Activated CD4-positive, alpha-beta T cell treated with anti-CD3 and anti-CD28 coated beads, Interleukin-2, amount 50 U/mL, for 16 hours (primary cell): ENCODE measurements around the gene TTC3.
"Not testable (repeated sequence)": the region's sequence is repeated elsewhere in the genome, so short reads cannot be mapped to it uniquely, and the experiment has no call there.

Experiments
- DNase-seq: peaks from one replicate; pipeline ENCODE4 v3.0.0-alpha.2; 2020

Gene TTC3

DNA sequence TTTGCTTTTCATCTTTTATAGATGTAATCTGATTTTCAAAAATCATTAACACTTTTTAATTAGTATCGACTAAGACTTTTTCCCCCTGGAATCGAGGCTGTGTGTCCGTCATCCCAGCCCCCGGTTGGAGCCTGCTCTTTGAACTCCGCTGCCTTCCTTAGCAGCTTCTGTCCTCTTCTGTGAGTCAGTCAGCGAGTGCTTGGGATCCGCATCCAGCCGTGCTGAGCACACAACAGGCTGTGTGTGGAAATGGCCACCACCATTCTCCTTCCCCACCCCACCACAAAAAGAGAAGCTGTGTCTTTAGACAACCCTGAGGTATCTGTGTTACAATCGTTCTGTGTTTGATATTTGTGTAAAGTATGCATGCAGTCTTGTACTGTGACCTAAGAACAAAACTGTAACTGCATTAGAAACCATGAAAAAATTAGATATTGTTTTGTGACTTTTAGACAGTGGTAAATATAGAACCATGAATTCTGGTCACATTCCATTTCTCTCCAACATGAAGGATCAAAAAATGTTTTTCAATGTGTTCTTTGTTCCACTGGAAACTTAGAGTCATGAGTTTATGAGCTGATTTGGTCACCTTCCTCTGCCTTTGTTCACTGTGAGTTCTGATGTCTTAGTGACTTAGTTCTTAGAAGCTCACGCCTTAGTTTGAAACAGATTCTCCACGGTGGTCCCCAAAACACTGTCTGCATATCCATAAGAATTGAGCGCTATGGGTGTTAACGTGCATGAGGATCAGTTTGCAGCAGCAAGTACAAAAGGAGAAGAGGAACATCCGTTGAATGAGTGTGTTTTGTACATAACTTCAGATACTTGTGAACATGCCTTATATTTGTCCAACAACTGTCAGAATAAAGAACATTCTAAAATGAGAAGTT lies 129.4 kb downstream of the TTC3 start:
- DNase-seq = no peak

DNA sequence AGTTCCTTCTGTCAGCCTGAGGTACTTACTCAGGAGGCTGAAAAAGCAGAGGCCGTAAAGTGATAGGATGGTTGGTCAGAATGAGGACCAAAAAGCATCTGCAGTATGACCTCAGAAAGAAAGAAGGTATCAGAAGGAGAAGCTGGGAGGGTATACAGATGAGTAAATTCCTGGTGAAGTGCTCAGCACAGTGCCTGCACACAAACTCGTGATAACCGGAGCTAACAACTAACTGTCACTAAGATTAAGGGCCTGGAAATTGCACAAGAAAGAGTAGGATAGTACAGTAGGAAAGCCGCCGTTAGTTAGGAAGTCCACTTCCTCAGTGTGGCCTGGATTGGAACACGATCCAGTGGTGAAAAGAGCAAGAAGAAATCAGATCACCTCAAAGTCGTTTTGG lies 131.5 kb downstream of the TTC3 start:
- DNase-seq = no peak

DNA sequence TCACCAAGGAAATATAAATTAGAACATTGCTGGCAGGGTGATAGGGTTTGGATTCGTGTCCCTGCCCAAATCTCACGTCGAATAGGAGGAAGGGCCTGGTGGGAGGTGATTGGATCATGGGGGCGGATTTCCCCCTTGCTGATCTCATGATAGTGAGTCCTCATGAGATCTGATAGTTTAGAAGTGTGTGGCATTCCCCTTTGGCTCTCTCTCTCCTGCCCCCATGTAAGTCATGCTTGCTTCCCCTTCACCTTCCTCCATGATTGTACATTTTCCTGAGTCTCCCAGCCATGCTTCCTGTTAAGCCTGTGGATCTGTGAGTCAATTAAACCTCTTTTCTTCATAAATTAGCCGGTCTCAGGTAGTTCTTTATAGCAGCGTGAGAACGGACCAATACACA lies 133.4 kb downstream of the TTC3 start:
- no peak for DNase-seq

DNA sequence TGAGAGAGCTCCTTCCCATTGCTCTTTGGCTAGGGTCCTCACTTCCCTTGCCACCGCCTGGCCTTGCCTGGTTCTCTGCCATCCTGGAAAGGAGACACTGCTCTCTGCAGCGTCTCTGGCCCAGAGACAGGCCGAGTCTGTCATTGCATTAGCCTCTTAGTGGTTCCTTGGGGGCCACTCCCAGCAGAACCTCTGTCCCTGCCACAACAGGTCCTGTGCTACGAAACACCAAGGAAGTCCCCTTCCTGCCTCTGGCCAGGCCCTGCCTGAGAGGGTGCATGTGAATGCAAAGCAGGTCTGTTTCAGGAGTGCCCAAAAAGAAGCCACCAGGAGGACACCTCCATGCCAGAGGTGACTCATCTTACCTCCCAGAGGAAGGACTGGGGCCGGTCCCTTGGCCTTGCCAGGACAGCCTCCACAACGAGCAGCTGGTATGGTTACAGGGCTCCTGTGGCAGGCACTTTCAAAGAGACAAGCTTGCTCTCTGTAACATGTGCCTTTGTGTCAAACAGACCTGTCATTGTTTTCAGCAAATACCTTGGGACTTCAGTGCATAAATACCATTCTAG lies 134.5 kb downstream of the TTC3 start:
- DNase-seq = no peak

DNA sequence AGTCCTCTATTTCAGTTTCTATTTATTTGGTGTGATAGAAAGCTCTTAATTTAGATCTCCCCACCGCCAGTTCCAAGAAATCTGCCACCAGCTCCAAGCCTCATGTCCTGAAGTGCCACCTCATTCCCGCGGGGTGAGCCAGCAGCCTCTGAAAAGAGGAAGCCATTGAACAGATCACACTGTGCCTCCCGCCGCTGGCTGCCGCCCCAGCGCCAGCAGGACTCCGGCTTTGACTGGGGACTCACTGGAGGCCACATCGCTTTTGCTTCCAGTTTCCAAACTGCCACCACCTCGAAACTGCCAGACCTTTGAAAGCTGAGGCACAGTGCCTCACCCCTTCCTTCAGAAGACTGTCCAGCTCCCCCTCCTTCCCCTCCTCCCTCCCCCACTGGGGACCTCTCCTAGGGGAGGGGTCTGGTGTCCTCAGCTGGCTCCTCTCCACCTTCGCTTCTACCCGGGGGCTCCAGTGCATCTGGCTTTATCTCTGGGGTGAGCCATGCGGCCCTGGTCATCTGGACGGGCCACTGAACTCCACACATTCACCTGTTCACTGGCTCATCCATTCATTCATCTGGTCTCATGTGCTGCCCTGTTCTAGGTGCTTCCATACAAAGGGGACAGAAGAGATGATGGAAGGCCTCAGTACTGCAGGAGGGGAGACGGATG lies 135.1 kb downstream of the TTC3 start:
- peak; percentile 47 for DNase-seq

DNA sequence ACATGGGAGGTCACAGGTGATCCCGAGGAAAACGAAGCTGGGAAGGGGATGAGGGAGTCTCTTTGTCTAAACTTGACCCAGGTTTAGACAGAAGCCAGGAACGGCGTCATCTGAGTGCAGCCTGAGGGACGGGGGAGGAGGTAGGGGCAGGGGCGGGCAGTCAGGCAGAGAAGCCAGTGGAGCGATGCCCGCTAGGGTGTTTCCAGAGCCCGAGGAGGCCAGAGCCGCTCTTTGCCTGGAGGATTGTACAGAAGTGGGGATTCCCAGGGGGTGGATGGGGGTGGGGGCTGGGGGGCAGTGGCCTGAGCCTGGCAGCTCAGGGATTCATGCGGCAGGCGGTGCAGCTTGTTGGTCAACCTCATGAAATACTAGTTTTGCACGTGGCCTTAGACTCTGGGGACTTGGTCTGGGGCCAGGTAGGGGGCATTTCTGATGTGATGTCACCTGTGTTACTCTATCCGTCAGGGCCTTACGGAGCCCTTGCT lies 135.7 kb downstream of the TTC3 start:
- no peak for DNase-seq

DNA sequence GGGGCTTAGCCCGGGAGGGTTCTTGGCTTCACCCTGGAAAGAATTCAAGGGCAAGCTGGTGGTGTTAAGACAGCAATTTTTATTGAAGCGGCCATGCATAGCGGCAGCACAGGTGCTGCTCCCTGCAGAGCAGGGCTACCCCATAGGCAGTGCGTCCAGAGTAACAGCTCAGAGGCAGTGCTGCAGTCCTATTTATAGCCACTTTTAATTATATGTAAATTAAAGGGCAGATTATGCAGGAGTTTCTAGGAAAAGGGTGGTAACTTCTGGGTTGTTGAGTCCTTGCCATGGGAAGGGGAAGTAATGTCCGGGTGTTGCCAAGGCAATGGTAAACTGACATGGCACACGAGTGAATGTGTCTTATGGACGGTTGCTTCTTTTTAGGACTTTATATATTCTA lies 137.1 kb downstream of the TTC3 start:
- no peak for DNase-seq

DNA sequence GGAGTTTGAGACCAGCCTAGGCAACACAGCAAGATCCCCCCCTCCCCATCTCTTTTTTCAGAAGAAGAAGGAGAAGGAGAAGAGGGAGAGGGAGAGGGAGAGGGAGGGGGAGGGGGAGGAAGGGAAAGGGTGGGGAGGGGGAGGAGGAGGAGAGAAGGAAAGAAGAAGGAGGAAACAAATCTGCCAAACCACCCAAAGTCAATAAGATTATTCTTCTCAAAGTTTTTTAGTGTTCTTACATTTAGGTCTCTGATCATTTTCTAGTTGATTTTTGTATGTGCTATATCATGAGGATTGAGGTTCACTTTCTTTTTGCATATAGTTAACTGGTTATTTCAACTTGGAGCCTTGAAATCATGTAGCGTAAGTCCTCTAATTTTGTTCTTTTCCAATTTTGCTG lies 137.7 kb downstream of the TTC3 start:
- no peak for DNase-seq

DNA sequence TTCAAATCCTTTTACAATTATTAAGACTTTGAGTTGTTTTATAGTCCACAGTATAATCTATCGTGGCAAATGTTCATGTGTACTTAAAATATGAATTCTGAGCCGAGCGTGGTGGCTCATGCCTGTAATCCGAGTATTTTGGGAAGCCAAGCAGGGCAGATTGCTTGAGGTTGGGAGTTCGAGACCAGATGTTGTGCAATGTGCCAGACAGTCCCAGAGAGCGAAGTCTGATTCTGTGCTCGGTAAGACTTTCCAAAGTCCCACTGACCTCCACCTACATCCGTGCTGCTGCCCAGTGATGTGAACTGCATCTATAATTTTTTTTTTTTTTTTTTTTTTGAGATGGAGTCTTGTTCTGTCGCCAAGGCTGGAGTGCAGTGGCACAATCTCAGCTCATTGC lies 141.9 kb downstream of the TTC3 start:
- DNase-seq = no peak

DNA sequence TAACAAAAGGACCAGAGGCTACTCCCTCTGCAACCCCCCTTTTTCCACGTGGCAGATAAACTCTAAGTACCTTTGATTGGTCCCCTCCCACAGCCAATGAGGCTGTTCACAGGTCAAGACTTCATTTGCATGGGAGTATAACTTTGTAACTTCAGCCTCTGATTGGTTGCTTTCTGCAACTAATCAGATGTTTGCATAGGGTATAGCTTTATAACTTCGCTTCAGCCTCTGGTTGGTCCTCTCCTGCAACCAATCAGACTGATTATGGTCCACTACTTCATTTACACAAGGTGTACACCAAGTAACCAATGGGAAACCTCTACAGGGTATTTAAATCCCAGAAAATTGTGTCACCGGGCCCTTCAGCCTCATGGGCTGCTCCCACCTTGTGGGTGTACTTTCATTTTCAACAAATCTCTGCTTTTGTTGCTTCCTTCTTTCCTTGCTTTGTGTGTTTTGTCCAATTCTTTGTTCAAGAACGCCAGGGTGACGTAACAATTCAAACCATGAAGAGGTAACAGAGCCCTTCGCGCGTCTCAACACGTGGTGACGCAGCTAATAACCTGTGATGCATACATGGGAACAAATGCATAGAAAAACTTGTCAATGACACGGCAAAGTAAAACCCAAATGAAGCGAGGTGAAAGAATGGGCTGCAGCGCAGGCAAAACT lies 146.8 kb downstream of the TTC3 start:
- DNase-seq = peak; percentile 20

DNA sequence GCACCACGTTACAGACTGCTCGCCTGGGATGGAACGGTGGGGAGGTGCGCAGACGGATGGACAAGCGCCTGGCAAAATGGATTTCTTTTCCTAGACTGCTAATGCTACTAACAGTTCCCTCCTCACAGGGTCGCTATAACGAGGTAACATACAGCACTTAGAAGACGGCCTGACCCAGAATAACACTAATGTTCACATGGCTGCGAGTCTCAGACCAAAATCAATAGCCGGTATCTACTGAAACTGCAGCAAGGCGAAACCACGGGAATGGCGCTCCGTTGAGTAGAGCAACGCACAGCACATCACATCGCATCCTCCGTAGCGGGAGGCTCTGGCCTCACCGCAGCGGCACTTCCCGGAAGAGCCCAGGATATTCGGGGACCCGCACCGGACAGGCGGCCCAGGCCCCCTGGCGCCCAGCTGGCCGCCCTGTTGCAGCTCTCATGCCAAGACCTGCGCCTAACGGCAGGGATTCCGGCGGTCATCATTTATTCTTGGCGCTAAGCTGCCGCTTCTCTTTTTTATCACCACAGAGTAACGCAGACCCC lies 147.5 kb downstream of the TTC3 start:
- peak; percentile 45 for DNase-seq

DNA sequence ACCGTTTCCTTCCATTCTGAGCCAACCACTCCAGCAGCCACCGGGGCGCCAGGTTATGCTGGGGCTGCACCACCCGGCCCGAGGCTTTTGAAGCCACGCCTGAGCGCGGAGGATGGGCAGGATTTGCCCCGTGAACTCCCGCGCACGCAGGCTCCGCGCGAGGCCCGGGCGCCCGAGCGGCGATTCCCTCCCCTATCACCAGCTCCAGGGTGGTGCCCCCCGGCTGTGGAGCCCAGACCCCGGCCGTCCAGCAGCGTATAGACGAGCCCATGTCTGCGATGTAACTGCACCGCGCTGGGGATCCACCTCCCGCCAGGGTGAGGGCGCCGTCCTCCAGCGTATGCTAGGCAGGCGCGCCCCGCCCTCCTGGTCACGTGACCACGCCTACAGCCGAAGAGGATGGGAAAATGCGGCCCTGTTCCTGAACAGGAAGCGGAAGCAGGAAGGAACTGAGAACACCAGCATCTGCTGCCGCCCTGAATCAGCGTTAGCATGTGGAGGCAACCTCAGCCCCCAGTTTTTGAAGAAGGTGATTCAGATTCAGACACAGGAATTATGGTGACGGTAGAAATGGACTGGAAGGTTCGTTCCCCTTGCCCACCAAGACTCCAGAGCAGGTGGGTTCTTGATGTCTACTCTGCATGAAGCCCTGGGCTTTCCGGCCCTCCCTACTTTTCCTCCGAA lies 148.1 kb downstream of the TTC3 start:
- peak; percentile 95 for DNase-seq

DNA sequence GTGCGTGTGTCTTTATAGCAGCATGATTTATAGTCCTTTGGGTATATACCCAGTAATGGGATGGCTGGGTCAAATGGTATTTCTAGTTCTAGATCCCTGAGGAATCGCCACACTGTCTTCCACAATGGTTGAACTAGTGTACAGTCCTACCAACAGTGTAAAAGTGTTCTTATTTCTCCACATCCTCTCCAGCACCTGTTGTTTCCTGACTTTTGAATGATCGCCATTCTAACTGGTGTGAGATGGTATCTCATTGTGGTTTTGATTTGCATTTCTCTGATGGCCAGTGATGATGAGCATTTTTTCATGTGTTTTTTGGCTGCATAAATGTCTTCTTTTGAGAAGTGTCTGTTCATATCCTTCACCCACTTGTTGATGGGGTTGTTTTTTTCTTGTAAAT lies 149.2 kb downstream of the TTC3 start:
- DNase-seq = not testable (repeated sequence)

DNA sequence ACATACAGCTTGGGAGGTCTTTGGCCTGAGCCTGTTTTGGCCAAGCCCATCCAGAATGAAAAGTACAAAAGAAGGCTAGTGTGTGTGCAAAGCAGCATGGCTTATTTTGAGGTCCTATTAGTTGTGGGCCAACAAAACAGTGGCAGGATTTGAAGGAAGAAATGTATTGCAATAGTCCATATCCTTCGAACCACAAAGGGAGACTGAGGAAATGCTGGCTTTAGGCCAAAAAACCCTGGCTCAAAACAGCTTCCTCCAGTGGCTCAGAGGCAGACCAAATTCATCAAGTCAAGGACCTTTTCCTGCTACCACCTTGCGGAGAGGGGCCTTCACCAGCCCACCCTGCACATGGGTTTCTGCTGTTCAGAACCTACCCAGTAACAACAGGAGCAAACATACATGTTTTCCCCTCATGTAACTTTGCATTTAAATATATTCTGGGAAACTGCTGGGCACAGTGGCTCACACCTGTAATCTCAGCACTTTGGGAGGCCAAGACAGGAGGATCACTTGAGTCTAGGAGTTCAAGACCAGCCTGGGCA lies 150.8 kb downstream of the TTC3 start:
- no peak for DNase-seq

DNA sequence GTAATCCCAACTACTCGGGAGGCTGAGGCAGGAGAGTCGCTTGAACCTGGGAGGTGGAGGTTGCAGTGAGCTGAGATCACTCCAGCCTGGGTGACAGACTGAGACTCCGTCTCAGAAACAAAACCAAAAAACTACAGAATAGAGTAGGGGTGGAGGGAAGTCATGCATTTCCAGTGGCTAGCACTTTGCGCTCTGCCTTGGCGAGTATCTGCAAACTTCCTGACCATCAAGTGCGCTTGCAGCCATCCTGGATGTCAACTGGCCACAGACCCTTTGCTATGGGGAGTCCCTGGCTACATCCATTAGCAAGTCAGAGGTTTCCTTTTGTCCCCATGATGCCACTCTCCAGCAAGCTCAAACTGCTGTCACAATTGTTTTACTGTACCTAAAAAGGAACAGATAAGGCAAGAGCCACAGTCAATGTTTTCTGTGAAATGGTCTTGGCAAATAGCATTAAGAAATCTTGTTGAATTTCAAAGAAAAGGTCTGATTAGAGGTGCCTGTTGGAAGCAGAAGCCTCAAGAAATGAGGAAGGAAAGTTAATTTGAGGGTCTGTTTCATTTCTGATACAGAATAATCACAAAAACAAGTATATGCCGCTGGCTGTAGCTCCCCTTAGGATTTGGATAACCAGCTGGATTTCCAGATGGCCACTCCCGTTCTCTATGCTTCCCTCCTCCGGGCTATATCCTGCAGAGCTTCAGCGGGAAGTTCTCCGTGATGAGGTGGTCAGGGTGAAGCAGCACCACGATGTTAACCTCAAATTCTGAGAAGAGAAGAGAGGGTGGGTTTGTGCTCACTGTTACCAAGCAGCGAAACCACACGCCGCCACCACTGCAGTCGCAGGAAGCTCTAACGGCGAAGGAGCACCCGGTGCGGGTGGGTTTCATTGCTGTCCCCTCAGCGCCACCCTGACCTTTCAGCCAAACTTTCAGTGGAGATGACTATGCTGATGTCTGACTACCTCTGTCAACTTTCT lies 152.1 kb downstream of the TTC3 start:
- peak; percentile 57 for DNase-seq

DNA sequence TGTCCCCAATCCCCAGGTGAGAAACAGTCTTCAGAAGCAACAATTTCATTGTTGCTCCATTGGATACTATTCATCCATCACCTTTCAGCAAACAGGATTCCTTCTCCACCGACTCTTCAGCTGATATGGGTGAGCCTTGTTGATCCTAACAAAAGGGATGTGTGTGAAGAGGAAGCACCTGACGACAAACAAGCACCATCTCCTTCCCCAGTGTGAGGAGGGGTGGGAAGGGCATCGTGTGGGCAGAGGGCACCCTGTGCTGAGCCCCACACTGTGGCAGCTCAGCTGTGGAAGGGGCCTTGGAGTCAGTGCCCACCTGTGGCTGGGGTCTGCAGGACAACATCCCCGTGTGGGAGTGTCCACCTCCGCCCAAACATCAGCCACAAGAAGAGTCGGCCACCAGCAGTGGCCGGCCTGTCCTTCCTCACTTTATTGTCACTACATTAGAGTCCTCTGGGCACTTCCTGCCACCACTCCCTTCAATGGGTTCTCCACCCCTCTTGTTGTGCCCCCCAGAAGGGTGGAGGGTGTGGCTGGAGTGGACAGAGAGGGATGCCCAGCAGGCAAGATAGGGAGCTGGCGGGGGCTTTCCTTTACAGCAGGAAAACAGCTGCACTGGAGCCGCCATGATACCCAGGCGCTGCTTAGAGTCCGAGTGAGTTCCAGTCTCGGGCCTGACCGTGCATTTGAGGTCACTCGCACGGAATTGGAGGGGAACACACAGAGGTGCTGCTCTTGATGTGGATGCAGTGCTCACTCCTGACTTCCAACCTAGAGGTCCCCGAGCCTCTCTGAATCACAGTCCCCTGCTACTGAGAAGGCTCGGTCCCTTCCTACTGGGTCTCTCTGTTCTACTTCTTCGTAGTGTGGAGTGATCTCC lies 153.2 kb downstream of the TTC3 start:
- no peak for DNase-seq

DNA sequence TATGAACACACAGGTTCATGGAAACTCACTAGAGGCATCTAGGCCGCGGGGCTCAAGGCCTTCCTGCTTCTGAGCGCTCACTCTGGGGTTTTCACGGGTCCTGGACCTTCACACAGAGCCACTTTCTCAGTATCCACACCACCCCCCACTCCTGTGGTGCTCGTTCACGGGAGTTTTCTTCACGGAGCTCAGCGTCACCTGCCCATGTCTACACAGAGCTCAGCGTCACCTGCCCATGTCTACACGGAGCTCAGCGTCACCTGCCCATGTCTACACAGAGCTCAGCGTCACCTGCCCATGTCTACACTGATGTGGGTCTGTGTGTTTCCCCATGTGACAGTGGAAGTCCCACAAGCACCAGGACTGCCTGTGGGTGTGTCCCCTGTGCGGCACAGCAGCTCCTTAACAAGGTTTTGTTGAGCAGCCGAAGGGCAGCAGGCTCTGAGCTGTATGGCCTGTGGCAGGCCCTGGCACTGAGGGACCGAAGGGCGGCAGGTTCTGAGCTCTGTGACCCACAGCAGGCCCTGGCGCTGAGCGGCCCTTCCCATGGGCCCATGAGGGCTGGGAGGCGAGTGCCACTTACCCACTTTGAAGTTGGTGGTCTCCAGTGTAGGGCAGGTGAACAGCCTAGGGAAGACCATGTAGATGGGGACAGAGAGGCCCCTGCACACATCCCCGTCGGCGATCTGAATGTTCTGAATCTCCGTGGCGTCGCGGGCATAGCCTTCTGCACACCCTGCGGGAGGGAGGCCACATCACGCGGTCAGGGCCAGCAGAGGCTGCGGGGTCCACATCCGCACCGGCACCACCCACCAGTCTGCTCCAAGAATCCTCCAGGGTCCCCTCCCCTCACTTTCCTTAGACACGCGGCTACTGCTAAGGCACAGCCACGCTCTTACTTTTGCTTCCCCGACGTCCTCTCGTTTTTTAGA lies 154.3 kb downstream of the TTC3 start:
- no peak for DNase-seq

DNA sequence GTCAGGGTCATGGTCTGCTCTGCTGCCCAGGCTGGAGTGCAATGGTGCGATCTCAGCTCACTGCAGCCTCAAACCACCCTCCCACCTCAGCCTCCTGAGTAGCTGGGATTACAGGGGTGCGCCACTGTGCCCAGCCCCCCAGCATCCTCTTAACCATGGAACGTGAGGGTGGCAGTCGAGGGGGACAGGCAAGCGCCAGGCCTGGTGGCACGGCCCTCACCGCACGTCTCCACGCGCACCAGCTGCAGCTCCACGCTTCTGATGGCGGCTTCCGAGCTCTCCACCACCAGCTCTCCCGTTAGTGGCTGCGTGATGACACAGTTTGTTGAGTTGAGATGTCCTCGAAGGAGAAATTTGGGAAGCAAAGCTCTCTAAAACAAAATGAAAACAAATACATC lies 154.9 kb downstream of the TTC3 start:
- no peak for DNase-seq
